IPS-18c (cell line): ENCODE results near the gene SNX30.

Experiments
- H3K4me3 ChIP-seq: 2 replicates; pipeline ENCODE4 v1.7.0; 2013; ENCODE audit warnings: low read depth, mild to moderate bottlenecking, low read length, moderate library complexity; ENCODE audit not compliant: insufficient read depth
- H3K9me3 ChIP-seq: one replicate; pipeline ENCODE4 v1.6.1; 2013; ENCODE audit warnings: mild to moderate bottlenecking, low read length, moderate library complexity; ENCODE audit not compliant: control insufficient read depth, insufficient read depth

The SNX30 gene

GRCh38 chr9:112858625-112859147 is 108.1 kb downstream of the SNX30 start:
- Histone ChIP-seq H3K4me3 (no peak overlapping the region), H3K9me3 (no peaks in the 10 kb centered on the region)

GRCh38 chr9:112860451-112860850 is 109.9 kb downstream of the SNX30 start:
- H3K9me3 ChIP-seq, result no peaks in the 10 kb centered on the region
- no peak overlapping the region for H3K4me3 ChIP-seq

GRCh38 chr9:112861155-112861554 is 110.6 kb downstream of the SNX30 start:
- no peak overlapping the region for H3K4me3 ChIP-seq
- no peaks in the 10 kb centered on the region for H3K9me3 ChIP-seq

- Histone ChIP-seq H3K9me3 (no peaks in the 10 kb centered on the region), H3K4me3 (no peak overlapping the region)
Measured at GRCh38 chr9:112861638-112862555, 111.3 kb downstream of the SNX30 start.

DNA sequence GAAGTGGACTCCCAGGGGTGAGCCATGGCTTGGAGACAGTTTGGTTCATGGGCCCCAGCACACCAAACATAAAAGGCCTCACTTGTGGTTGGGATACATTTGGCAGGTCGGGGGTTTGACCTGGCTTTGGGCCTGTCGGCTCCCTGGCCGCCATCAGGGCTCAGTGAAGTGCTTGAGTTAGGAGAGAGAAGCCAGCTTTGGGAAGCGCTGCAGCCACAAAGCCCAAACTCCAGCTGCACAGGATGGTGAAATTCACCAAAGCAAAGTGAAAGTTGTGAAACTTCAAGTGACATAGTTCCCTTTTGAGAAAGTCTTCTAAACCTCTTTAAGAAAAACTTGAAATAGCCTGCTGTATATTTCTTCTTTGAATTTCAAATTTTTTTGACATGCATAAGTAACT is 112.7 kb downstream of the SNX30 start:
- Histone ChIP-seq H3K4me3 (no peak overlapping the region), H3K9me3 (no peaks in the 10 kb centered on the region)

GRCh38 chr9:112863746-112864145 is 113.2 kb downstream of the SNX30 start:
- H3K4me3 ChIP-seq, result no peak overlapping the region
- no peaks in the 10 kb centered on the region for H3K9me3 ChIP-seq

- H3K4me3 ChIP-seq, result no peak overlapping the region
- no peaks in the 10 kb centered on the region for H3K9me3 ChIP-seq
Measured at GRCh38 chr9:112864403-112864802, 113.8 kb downstream of the SNX30 start.

DNA sequence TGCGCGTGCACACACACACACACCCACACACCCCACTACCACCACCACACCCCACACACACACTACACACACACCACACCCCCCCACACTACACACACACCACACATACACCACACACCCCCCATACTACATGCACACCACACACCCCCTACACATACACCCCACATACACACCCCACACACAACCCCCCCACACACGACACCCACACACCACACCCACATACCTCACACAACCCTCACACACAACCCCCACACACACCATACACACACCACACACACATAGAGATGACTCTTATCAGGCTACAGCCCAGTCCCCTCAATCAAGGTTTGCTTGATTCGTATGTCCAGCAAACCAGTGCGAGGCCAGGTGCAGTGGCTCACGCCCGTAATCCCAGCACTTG is 114.4 kb downstream of the SNX30 start:
- H3K4me3 ChIP-seq, result no peak overlapping the region

DNA sequence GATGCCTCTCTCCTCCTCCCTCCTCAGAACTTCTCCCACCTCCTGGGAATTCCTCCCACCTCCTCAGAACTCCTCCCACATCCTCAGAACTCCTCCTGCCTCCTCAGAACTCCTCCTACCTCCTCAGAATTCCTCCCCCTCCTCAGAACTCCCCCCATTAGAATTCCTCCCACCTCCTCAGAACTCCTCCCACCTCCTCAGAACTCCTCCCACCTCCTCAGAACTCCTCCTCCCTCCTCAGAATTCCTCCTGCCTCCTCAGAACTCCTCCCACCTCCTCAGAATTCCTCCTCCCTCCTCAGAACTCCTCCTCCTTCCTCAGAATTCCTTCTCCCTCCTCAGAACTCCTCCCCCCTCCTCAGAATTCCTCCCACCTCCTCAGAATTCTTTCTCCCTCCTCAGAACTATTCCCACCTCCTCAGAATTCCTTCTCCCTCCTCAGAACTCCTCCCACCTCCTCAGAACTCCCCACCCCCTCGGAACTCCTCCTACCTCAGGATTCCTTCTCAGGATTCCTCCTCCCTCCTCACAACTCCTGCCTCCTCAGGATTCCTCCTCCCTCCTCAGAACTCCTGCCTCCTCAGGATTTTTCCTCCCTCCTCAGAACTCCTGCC is 116.2 kb downstream of the SNX30 start:
- H3K9me3 ChIP-seq, result no peaks in the 10 kb centered on the region
- no peak overlapping the region for H3K4me3 ChIP-seq

More for the DNA sequence above, 114.4 kb downstream of the SNX30 start:
- H3K9me3 ChIP-seq, result no peaks in the 10 kb centered on the region

DNA sequence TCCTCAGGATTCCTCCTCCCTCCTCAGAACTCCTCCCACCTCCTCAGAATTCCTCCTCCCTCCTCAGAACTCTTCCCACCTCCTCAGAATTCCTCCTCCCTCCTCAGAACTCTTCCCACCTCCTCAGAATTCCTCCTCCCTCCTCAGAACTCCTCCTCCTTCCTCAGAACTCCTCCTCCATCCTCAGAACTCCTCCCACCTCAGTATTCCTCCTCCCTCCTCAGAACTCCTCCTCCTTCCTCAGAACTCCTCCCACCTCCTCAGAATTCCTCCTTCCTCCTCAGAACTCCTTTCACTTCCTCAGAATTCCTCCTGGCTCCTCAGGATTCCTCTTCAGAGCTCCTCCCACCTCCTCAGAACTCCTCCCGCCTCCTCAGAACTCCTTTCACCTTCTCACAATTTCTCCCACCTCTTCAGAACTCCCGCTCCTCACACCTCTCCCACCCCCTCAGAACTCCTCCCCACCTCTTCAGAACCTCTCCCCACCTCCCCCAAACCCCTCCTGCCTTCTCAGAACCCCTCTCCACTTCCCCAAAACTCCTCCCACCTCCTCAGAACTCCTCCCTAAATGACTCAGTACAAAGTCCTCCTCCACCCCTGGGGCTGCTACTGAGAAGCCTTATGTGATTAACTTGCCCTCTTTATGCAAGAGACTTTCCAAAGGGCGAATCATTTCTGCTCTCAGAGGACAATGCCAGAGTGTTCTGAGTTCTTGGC is 116.9 kb downstream of the SNX30 start:
- Histone ChIP-seq H3K4me3 (no peak overlapping the region), H3K9me3 (no peaks in the 10 kb centered on the region)

- Histone ChIP-seq H3K4me3 (no peak overlapping the region), H3K9me3 (no peaks in the 10 kb centered on the region)
Measured at GRCh38 chr9:112868461-112868860, 117.9 kb downstream of the SNX30 start.

- H3K4me3 ChIP-seq, result no peak overlapping the region
- H3K9me3 ChIP-seq, result no peaks in the 10 kb centered on the region
Measured at GRCh38 chr9:112869041-112869529, 118.5 kb downstream of the SNX30 start.

DNA sequence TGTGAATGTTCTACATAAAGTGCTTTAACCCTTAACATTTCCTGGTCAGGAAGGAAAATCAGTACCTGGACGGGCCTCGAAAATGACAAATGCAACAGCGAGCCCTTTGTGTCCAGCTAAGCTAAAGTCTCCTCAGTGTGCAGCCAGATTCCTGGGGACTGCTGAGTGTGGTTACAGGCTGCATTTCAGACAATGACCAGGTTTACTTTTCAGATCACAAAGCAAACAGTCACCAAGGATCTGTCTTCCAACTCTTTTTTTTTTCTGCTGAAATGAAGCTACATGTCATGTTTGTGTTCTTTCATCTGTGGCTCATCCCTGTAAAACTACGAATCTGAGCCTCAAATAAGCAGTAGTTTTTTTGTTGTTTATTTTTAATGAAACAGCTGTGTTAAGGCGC is 119.4 kb downstream of the SNX30 start:
- Histone ChIP-seq H3K4me3 (no peak overlapping the region), H3K9me3 (no peaks in the 10 kb centered on the region)

DNA sequence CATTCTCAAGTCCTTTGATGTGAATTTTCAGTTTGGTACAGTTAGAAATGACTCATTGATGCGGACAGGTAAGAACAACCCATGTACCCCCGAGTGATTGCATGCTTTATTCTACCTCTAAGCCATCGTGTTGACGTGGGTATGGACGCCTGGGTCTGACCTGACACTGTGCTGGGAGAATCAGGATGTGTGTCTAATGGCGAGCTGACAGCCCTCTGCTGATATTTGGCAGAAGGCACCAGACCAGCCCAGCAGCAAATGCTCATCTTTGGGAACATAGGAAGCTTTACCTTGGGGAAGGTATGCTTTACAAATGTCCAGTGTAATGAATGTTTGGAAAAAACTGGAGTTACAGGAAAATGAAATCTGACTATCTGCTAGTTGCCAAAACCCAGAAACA is 120.0 kb downstream of the SNX30 start:
- Histone ChIP-seq H3K4me3 (no peak overlapping the region), H3K9me3 (no peaks in the 10 kb centered on the region)

DNA sequence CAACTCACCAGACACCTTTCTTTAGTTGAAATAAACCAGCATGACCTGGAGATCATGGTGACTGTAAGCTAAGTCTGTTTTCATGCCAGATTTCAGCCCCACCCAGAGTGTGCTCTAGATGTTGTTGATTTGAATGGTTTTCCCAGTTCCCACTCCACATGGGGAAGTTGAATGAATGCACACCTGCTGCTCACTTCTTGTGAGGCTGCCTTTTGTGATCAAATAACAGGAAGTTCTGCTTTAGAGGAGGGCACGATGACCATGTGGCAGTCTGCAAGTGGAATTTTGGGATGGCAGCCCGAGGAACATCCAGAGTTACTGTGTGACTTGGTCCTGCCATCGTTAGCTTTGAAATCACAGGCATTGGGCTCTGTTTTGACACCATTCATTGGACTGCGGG is 121.5 kb downstream of the SNX30 start:
- Histone ChIP-seq H3K9me3 (no peaks in the 10 kb centered on the region), H3K4me3 (no peak overlapping the region)

DNA sequence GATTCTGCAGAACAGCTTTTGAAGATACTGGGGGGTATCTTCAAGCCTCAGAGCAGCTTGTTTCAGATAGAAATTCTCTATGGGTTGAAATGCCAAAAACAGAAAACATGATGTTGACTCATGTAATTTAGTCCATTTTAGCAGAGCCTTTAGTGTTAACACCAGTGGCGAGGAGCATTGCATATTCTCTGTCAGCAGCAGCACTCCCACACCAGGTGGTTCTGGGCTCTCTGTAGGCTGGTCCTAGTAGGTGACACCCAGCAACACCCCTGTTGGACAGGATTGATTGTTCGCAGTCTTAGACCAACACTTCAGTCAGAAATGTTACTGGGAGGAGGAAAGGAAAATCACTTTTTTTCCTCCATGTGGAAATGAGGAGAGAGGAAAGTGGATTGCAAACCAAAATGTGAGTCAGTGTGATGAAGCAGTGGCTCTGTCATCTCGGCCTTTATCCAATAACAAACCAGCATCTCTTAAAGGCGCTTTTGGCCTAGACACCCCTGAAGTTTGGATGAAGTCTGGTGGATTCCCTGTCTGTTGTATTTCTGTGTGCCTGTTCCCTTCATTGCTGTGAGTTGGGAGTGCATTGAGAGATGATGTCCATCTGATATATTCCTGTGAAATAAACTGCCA is 123.3 kb downstream of the SNX30 start:
- no peak overlapping the region for H3K4me3 ChIP-seq
- H3K9me3 ChIP-seq, result no peaks in the 10 kb centered on the region

DNA sequence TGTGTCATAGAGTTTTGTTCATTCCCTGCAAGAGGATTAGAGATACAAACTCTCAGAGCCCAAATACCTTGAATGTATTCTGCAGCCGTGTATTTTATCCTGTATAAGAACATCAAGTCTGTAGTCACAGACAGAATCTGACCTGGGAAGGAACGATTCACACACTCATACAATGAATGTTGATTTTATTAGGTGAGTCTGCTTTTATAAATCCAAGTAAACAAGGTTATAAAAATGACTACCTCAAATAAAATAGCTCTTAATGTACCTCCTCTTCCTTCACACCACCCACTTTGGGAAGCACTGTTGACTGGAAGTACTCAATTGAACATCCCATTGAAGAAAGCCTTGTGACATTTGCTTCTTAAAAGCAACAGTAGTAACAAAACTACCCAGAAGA is 128.2 kb downstream of the SNX30 start:
- Histone ChIP-seq H3K4me3 (no peak overlapping the region), H3K9me3 (no peaks in the 10 kb centered on the region)
